Measurements from ENCODE around the gene ITSN1. TPM values are rescaled to one million over a fixed set of nuclear protein-coding genes. Genes with fewer than 3 reads are reported as not detected.

The ITSN1 gene
- total RNA-seq, 4 donors from 2014 or later: 50.4 to 208 (median 96.7) TPM

DNA sequence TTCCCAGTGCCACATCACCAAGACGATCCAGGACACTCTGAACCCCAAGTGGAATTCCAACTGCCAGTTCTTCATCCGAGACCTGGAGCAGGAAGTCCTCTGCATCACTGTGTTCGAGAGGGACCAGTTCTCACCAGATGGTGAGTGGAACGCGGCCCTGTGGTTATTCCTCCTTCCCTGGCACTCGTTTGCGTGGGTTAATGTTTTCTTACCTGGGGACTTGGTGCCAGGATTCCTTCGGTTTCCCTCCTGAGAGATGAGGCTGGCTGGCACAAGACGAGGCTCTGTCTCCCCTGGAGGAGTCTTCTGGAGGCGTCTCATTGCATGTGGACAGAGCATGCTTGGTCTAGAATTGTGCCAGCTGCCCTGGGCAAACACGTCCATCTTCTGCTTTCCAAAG, 244.0 kb downstream of the ITSN1 start:
- DNase-seq (ENCODE audit: low spot score in 2 of 2): no peak
- WGBS, 2 donors: 91% methylated on average over 11 of the region's 11 CpGs
- Histone ChIP-seq H3K27ac (no peak overlapping the region), H3K27me3 (no peaks in the 10 kb centered on the region), H3K4me3 (no peak overlapping the region), H3K4me1 (peaks cover 0 to 4% (median 0%) of the 10 kb centered on the region in 4 donors), H3K9me3 (no peaks in the 10 kb centered on the region), H3K36me3 (no peaks in the 10 kb centered on the region)
- TF ChIP-seq EP300 (IDR thresholded peaks at IDR 0.05) (no peak), POLR2A (IDR thresholded peaks at IDR 0.05) (no peak)
- TF ChIP-seq, protein P1, sequence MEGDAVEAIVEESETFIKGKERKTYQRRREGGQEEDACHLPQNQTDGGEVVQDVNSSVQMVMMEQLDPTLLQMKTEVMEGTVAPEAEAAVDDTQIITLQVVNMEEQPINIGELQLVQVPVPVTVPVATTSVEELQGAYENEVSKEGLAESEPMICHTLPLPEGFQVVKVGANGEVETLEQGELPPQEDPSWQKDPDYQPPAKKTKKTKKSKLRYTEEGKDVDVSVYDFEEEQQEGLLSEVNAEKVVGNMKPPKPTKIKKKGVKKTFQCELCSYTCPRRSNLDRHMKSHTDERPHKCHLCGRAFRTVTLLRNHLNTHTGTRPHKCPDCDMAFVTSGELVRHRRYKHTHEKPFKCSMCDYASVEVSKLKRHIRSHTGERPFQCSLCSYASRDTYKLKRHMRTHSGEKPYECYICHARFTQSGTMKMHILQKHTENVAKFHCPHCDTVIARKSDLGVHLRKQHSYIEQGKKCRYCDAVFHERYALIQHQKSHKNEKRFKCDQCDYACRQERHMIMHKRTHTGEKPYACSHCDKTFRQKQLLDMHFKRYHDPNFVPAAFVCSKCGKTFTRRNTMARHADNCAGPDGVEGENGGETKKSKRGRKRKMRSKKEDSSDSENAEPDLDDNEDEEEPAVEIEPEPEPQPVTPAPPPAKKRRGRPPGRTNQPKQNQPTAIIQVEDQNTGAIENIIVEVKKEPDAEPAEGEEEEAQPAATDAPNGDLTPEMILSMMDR (IDR thresholded peaks at IDR 0.05): no peak

- H3K27me3 ChIP-seq: no peaks in the 10 kb centered on the region
- no peaks in the 10 kb centered on the region for H3K9me3 ChIP-seq
- no peak for TF ChIP-seq EP300 (IDR thresholded peaks at IDR 0.05)
- no peak for TF ChIP-seq POLR2A (IDR thresholded peaks at IDR 0.05)
- TF ChIP-seq, protein P1 (IDR thresholded peaks at IDR 0.05): no peak
- 89 to 96% methylated on average over 5 of the region's 5 CpGs for WGBS, 2 donors
- no peak for DNase-seq (ENCODE audit: low spot score in 2 of 2)
- H3K4me3 ChIP-seq: no peak overlapping the region
- H3K27ac ChIP-seq: no peak overlapping the region
- H3K4me1 ChIP-seq: peaks cover 0 to 13% (median 6%) of the 10 kb centered on the region in 4 donors
- no peaks in the 10 kb centered on the region for H3K36me3 ChIP-seq
These were observed 247.9 kb downstream of the ITSN1 start for GRCh38 chr21:33890187-33890586.

DNA sequence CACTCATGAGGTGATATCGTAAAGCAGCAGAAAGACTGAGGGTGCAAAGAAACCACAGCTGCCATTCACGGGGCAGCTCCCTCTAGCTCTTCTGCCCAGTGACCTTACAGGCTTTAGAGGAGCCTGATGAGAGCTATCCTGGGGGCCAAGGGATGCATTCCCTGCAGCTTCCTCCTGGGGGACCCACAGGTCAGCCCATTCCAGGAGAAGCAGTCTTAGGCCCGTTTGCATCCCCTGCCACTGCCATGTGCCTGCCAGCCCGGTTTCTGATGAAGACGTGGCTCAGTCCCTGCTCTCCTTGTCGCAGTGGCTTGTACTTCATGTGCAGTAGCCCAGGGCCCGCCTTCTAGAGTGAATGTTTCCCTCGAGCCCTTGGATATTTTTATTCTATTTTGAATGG, 250.6 kb downstream of the ITSN1 start:
- WGBS, 2 donors: 72 to 81% methylated on average over 7 to 8 of the region's 8 CpGs
- no peak for DNase-seq (ENCODE audit: low spot score in 2 of 2)
- TF ChIP-seq EP300 (IDR thresholded peaks at IDR 0.05): no peak
- TF ChIP-seq, protein P1 (IDR thresholded peaks at IDR 0.05): no peak
- TF ChIP-seq POLR2A (IDR thresholded peaks at IDR 0.05): no peak

DNA sequence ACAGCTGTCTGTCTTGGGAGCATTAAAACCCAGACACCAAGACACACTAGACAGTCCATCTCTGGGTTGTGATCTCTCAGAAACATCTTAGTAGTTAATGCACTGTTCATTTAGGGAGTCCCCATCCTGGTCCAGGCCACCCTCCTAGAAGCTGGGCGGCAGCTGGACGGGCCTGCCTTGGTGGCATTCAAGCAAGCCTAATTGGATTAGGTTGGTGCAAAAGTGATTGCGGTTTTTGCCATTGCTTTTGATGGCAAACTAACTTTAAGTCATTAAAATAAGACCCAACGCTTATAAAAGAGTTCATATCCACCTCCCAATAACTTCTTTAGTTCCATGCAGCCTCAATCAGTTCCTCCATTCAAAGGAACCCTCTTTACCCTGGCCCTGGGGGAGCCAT, 251.6 kb downstream of the ITSN1 start:
- no peak for TF ChIP-seq POLR2A (IDR thresholded peaks at IDR 0.05)
- TF ChIP-seq EP300 (IDR thresholded peaks at IDR 0.05): no peak
- TF ChIP-seq, protein P1 (IDR thresholded peaks at IDR 0.05): no peak
- H3K36me3 ChIP-seq: no peaks in the 10 kb centered on the region
- no peak for DNase-seq (ENCODE audit: low spot score in 2 of 2)
- H3K4me1 ChIP-seq: peaks cover 0 to 19% (median 14%) of the 10 kb centered on the region in 4 donors
- H3K27ac ChIP-seq: peak overlapping the region in 1 of 4 donors; percentile 61
- H3K9me3 ChIP-seq: no peaks in the 10 kb centered on the region
- no peak overlapping the region for H3K4me3 ChIP-seq
- WGBS, 2 donors: 95% methylated on average over 4 of the region's 4 CpGs
- H3K27me3 ChIP-seq: no peaks in the 10 kb centered on the region

More for the DNA sequence above, 250.6 kb downstream of the ITSN1 start:
- Histone ChIP-seq H3K27ac (no peak overlapping the region), H3K9me3 (no peaks in the 10 kb centered on the region), H3K36me3 (no peaks in the 10 kb centered on the region), H3K4me3 (no peak overlapping the region), H3K4me1 (peaks cover 0 to 13% (median 7%) of the 10 kb centered on the region in 4 donors), H3K27me3 (no peaks in the 10 kb centered on the region)

DNA sequence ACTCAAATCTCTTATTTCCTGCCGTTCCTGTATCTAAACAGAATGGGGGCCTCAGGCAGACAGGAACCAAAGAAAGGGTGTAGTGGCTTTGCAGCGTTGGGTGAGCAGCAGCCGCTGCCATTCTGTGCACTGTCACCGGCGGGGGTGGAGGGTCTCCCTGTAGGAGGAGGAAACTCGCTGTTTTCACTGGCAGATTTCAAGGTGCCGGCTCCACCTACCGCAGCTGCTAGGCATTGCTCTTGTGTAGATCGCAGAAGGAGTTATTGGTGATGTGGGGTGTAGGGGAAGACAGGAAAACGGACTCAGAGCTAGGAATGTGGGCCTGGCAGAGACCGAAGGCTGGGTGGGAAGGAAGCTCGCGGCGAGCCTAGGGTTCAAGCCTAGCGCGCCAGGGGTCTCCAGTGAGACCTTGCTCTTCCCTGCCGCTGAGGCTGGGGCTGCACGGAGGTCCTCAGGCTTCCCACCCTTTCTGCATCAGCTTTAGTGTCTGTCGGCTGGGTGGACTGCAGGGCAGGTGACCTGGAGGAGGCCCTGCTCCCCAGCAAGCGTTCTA, 252.5 kb downstream of the ITSN1 start:
- peak overlapping the region; percentile 5 to 43 (median 20) for H3K4me3 ChIP-seq
- H3K4me1 ChIP-seq: peaks cover 0 to 27% (median 19%) of the 10 kb centered on the region in 4 donors
- TF ChIP-seq EP300 (IDR thresholded peaks at IDR 0.05): peak in 1 of 2 donors; percentile 58
- TF ChIP-seq, protein P1 (IDR thresholded peaks at IDR 0.05): peak; percentile 60 to 87 (median 79)
- TF ChIP-seq POLR2A (IDR thresholded peaks at IDR 0.05): no peak
- peak overlapping the region in 2 of 4 donors; percentile 31 to 61 for H3K27ac ChIP-seq
- DNase-seq (ENCODE audit: low spot score in 2 of 2): peak; percentile 59 to 74
- H3K36me3 ChIP-seq: no peaks in the 10 kb centered on the region
- no peaks in the 10 kb centered on the region for H3K27me3 ChIP-seq
- WGBS, 2 donors: 4 to 5% methylated on average over 20 of the region's 20 CpGs
- no peaks in the 10 kb centered on the region for H3K9me3 ChIP-seq

Data from tibial nerve (tissue), 4 donors.